GM18868 (cell line): ENCODE results near the gene BCL6B.
"Not testable (repeated sequence)": the region's sequence is repeated elsewhere in the genome, so short reads cannot be mapped to it uniquely, and the experiment has no call there.

Experiments used
- ATAC-seq: cut with Tn5 transposase; IDR thresholded peaks from one replicate; pipeline ENCODE4 v1.9.1; 2021; ENCODE audit warnings: mild to moderate bottlenecking, moderate library complexity; ENCODE audit not compliant: unreplicated experiment

The BCL6B gene

DNA sequence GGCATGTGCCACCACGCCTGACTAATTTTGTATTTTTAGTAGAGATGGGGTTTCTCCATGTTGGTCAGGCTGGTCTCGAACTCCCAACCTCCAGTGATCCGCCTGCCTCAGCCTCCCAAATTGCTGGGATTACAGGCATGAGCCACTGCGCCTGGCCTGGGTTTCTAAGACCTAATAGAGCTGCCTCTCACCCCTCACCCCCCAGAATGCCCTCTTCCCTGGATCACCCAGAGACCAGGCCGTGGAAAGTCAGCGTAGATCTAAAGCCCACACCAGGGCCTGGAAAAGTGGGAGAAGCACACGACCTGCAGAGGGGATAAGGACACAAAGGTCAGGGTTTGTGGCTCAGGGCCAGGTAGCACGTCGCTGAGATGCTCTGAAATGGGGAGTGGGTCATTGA lies 27.7 kb downstream of the BCL6B start:
- ATAC-seq = not testable (repeated sequence)

DNA sequence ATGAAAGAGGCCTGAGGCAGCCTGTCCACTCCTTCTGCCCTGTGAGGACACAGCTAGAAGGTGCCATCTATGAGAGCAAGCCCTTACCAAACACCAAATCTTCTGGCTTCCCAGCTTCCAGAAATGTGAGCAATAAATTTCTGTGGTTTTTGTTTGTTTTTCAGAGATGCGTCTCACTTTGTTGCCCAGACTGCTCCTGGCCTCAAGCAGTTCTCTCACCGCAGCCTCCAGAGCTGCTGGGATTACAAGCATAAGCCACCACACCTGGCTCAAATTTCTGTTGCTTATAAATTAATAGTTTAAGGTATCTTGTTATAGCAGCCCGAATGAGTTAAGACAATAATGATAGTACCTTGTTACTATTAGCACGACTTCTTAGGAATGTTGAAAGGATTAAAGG lies 33.5 kb downstream of the BCL6B start:
- ATAC-seq = no peak

DNA sequence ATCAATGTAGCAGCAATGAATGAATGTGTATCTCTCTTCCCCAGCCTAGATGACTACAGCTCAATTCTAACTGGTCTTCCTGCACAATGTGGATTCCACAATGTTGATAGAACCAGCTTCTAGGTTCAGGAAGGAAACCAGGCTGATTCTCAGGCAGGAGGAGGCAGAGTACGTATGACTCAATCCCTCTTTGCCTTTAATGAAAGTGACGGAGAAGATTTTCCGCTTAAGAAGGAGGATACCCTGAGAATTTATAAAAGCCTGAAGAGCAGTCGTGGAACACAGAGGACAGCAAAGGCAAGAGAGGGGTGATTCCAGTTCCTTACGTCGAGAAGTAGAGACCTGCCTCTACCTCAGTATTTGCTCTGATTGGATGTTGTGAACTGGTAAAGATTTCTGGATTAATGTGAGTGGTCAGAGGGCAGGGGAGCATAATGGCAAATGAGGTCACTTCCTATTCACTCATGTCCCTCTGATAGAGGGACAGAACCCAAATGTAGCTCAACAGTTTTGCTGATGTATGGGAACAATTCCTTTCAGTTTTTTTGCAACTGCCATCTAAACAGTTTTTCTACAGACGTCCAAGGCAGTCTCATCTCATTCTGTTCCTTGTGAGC lies 36.1 kb downstream of the BCL6B start:
- no peak for ATAC-seq

DNA sequence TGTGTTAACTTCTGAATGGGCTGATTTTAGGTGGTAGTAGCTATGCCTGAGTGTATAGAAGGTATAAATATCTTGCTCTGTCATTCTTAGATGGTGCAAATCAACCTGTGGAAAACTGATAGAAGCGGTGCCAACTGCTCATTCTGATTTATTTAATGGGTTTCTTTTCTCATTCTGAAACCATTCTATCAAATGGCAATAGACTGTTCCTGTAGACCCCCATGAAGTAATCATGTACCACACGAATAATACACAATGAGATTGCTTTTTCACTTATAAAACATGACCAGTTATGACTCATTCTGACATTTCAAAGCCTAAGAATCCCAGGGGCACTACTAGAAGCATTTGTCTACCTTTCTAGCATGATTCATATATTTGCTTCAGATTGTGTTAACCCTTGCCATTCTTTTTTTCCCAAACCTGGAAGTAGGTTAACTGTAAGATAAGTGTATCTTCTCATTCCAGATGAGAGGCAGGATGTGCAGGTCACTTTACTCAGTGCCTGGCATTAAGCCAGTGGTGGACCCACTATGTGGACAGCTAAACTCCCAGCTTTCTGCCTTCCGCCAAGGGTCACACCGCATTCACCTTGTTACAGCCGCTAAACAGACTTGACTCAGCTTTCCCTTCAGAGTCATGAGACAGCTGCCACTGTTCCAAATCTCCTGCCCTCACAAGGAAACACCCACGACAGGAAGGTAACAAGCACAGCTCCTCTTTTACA lies 37.5 kb downstream of the BCL6B start:
- no peak for ATAC-seq

DNA sequence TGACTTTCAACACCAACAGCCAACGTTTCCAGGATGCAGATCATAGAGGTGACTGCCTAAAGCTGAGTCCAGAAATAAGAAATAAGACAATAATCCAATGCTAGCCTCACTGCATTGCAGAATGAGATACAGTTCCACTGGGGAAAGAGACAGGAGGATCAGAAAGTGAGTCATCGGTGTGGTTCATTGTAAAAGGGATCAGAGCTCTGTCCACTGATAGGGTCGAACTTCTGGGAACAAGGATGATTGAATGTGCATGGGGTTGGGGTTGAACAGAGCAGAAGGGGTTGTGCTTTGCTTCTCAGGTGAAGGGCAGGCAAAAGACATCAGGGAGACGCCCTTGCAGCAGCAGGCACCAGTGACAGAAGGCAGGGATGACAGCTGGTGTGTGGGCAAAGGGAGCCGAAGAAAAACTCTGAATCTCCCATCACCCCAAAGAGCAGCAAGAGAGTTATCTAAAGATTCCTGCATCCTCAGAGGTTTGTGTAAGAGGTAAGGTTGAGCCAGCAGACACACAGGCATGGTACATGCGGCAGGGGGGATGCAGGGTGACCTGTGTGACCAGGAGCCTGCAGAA lies 40.8 kb downstream of the BCL6B start:
- ATAC-seq = no peak

DNA sequence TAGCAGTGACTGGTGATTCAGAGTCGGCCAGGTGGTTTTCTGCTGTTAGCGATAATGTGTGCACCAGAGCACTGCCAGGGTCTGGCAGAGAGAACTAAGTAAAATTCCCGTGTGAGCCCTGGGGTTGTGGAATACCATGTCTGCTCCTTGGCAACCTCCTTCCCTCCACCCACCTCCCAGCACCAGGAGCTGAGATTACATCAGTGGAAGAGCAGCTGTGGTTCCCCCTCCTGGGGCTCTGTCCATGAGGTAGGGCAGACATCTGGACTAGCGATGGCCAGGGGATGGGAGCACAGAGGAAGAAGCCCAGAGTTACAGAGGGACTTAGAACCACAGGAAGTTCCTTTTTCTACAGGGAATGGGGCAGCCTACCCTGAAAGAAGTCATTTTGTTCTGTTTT lies 41.4 kb downstream of the BCL6B start:
- ATAC-seq = no peak

DNA sequence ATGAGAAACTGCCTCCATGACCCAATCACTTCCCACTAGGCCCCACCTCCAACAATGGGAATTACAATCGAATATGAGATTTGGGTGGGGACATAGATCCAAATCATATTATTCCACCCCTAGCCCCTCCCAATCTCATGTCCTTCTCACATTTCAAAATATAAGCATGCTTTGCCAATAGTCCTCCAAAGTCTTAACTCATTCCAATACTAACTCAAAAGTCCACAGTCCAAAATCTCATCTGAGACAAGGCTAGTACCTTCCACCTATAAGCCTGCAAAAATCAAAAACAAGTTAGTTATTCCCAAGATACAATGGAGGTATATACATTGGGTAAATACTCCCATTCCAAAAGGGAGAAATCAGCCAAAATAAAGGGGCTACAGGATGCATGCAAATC lies 44.3 kb downstream of the BCL6B start:
- ATAC-seq = no peak

DNA sequence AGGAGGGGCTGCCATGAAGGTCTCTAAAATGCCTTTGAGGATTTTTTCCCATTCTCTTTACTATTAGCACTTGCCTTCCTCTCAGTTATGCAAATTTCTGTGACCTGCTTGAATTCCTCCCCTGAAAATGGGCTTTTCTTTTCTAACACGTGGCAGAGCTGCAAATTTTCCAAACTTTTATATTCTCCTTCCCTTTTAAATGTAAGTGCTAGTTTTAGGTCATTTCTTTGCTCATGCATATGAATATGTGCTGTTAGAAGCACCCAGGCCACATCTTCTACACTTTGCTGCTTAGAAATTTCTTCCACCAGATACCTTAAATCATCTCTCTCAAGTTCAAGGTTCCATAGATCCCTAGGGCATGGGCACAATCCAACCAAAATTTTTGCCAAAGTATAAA lies 45.4 kb downstream of the BCL6B start:
- no peak for ATAC-seq

DNA sequence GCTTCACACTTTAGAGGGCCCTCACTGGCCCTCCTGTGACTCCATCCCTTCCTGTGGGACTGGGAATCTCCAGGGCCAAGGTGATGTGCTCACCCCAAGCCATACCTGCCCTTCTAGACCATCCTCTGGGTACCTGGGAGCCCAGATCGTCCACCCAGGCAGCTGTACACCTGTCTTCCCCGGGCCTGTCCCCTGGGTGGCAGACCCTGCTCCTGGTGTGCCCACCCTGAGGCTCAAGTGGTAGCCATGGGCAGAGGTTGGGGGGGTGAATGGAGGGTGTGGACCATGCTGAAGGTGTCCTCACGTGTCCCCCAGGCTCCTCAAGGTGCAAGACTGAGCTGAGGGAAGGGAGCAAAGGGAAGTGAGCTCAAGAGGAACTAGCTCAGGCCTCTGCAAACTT lies 47.9 kb downstream of the BCL6B start:
- no peak for ATAC-seq

DNA sequence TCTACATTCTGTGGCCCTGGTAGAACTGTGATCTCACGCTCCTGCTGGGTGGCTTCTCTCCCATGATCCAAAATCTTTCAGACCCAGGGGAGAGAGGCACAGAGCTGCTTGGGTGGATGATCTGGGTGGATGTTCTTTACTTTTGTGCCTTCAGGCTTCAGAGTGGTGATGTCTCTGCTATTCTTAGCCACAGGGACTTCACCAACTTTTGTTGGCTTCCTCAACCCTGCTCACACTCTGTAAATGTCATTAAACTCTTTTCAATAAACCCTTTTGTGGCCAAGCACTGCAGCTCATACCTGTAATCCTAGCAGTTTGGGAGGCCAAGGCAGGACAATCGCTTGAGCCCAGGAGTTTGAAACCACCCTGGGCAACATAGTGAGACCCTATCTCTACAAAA lies 49.6 kb downstream of the BCL6B start:
- no peak for ATAC-seq

DNA sequence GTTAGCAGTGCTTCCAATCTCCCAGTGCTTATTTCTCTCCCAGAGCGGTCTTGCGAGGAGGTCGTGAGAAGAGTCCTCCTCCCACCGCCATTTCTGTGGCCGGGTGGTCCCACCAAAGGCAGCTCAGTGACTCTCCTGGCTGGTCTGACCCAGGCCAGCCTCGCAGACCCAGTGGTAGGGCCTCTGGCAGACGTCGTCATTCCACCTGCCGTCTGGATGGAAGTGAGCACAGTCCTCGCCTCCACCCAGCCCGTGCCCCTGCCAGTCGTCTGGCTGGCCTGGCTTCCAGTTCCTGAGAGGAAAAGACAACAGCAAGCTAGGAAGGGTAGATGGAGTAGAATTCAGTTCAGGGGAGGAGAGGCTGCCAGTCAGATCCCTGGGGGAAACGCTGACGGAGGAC lies 52.1 kb downstream of the BCL6B start:
- ATAC-seq = no peak

DNA sequence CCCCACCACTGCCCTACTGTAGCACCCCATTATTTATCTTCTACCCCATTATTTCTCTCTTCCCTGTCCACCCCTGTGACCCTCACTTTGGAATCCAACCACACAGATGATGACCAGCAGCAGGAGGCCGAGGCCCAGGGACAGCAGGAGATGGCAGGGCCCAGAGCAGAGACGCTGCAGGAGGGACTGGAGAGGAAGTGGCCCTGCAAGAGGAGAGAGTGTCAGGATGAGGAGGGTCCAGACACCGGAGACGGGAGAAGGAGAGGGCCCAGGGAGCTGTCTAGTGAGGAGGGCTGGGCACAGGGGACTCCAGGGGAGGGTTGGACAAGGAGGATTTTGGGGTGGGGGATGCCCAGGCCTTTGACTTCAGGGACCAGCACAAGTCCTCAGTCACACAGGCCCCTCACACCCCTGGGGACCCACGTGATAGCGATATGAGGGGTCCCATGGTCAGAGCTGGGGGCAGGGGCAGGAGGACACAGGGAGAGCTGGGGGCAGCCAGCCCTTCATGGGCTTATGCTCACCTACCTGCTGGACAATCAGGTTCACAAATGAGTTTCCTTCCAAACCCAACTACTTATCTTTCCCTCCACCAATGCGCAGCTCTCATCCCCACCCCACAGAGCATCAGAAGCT lies 55.2 kb downstream of the BCL6B start:
- ATAC-seq = no peak

DNA sequence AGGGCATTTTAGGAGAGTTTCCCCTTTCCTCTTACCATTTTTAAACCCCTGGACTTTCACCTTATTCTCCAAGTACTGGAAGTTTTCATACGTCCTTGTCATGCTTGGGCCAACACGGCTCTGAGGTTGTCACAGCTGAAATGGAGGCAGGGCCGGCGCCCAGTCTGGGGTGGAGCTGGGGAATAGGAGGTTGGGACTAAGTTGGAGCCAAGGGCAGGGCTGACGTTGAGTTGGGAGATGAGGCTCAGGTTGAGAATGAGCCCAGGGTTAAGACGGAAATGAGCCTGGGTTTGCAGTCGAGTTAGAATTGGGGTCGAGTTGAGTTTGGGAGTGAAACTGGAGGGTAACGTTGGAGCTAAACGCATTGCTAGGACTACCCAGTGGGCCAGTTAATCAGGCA lies 55.9 kb downstream of the BCL6B start:
- ATAC-seq = no peak
